Heart right ventricle (tissue), 16 donors: ENCODE results near the gene ADAT1. TPM values are rescaled to one million over a fixed set of nuclear protein-coding genes. Genes with fewer than 3 reads are reported as not detected.

Source experiments
- ATAC-seq, 8 donors: fragments of 200-7000 bp; cut with Tn5 transposase; one replicate each; pipeline ENCODE4 v1.9.1; 2020; ENCODE audit warnings: mild to moderate bottlenecking in 8 of 8, moderate library complexity in 8 of 8, moderate number of reproducible peaks in 1 of 8
- DNase-seq, 2 donors: peaks; one replicate each; pipeline ENCODE4 v3.0.0-alpha.2; 2020
- H3K27ac ChIP-seq, 10 donors: fragments of 200-600 bp; sonication (generic) in 2 of 10; one replicate each; pipeline versions ENCODE4 v1.5.0 to v1.8.0; 2020 to 2022; ENCODE audit warnings: mild to moderate bottlenecking in 3 of 10
- H3K27me3 ChIP-seq, 7 donors: fragments of 200-600 bp; one replicate each; pipeline ENCODE4 v1.8.0; 2021 to 2022; ENCODE audit warnings: mild to moderate bottlenecking in 2 of 7
- H3K36me3 ChIP-seq, 9 donors: fragments of 200-600 bp; sonication (generic) in 1 of 9; one replicate each; pipeline versions ENCODE4 v1.5.0 to v1.8.0; 2020 to 2022; ENCODE audit warnings: mild to moderate bottlenecking in 2 of 9
- H3K4me1 ChIP-seq, 9 donors: fragments of 200-600 bp; sonication (generic) in 1 of 9; one replicate each; pipeline versions ENCODE4 v1.5.0 to v1.8.0; 2020 to 2022; ENCODE audit warnings: mild to moderate bottlenecking in 4 of 9
- H3K4me3 ChIP-seq, 10 donors: fragments of 200-600 bp; sonication (generic) in 2 of 10; one replicate each; pipeline versions ENCODE4 v1.5.0 to v1.8.0; 2020 to 2022; ENCODE audit warnings: mild to moderate bottlenecking in 7 of 10, moderate library complexity in 2 of 10
- H3K9me3 ChIP-seq, 11 donors: fragments of 200-600 bp in 10 of 11; sonication (generic) in 2 of 11; one replicate each; pipeline versions ENCODE4 v1.5.0 to v1.8.0; 2013 to 2022; ENCODE audit warnings: mild to moderate bottlenecking in 2 of 11, control low read depth in 1 of 11, moderate library complexity in 1 of 11
- CTCF ChIP-seq, 9 donors: fragments of 200-600 bp; sonication (generic) in 2 of 9; IDR thresholded peaks; one replicate each; pipeline versions ENCODE4 v1.5.0 to v1.8.0; 2021 to 2022; ENCODE audit warnings: antibody characterized with exemption in 9 of 9, mild to moderate bottlenecking in 5 of 9, moderate library complexity in 1 of 9
- WGBS, 2 donors: extraction: QIAGEN DNeasy Blood & Tissue Kit; methylation state at CpG; one replicate each; pipeline ENCODE4 v1.1.7; 2013; ENCODE audit warnings: inconsistent platforms in 1 of 2; 5-methylcytosine and 5-hydroxymethylcytosine counted together
- intact Hi-C, 10 donors: fragments of 100-400 bp; cut with DNase I; formaldehyde crosslinking; loops; one replicate each; pipeline versions ENCODE4 v1.11.1 to v1.14.2; 2022
- polyA plus RNA-seq, 2 donors: library from polyadenylated mRNA; stranded (reverse); fragments of 200-250 nt; gene quantifications; one replicate each; pipeline ENCODE4 v1.2.3, GENCODE V29; 2013
- total RNA-seq, 10 donors: library from RNA; stranded (reverse); fragmentation: NEBNext Ultra II Directional in 3 of 10; extraction: Animal tissue kit (Norgen Biotek cat#: 25700) in 3 of 10; gene quantifications; one replicate each; pipeline versions ENCODE4 v1.2.1 to v1.2.4, GENCODE V29; 2021 to 2023
- donor health status: Arrhythmogenic right ventricular cardiomyopathy.
- donor health status: ischemic (EF 13 %, LVEDD 7.1; RV severe dilation, severe dysfunction).
- donor health status: healthy with polysubstance abuse.
- donor health status: DM: no; HTN: yes; CAD: no.
- donor health status: DM: no; HTN: no; CAD: no.
- donor health status: ischemic (EF 25% LVEDD 6.9; RV normal size, moderate dysfunction).
- donor health status: ischemic (EF 25% LVEDD 5.7; RV mildly dilated, moderate dysfunction).
- donor health status: healthy.
- donor health status: DM: yes; HTN: yes; CAD: no.
- donor health status: Ischemic cardiomyopathy.
- donor health status: ischemic (EF 35%, LVEDD 5.7; RV mildly dilated, moderate dysfunction).
- donor health status: nonischemic (EF 11% LVEDD 7.7; RV severe dilation, severe dysfunction).
- donor health status: DM: yes; HTN: yes; CAD: no.
- donor health status: PGD.
- donor health status: ischemic (EF 29% LVEDD 5.4; RV normal size, mild dysfunction).
- donor health status: nonischemic (EF 23%, LVEDD 6.1; RV moderate dilation, normal function).

ADAT1 gene
- total and polyA plus RNA-seq, 12 donors = 6.1 to 30.6 (median 20.5) TPM

- DNase-seq (no peak), ATAC-seq (no peak)
- H3K4me1 ChIP-seq = peaks cover 0 to 21% (median 16%) of the 10 kb centered on the region in 9 donors
- intact Hi-C loops = loop anchor here in 2 of 10 donors (10.0 kb wide), 2 partner anchors 114 to 124 kb away; no protein-coding TSS in a partner anchor
- no peak overlapping the region for H3K4me3 ChIP-seq
- H3K27me3 ChIP-seq = no peaks in the 10 kb centered on the region
- no peak for TF ChIP-seq CTCF (IDR thresholded peaks at IDR 0.05)
- peaks cover 0 to 100% (median 47%) of the 10 kb centered on the region in 9 donors for H3K36me3 ChIP-seq
- 93% methylated on average over 6 of the region's 6 CpGs for WGBS, 2 donors
- H3K27ac ChIP-seq = no peak overlapping the region
- no peaks in the 10 kb centered on the region for H3K9me3 ChIP-seq
Observed at GRCh38 chr16:75640598-75640997, 17.5 kb upstream of the ADAT1 start.

DNA sequence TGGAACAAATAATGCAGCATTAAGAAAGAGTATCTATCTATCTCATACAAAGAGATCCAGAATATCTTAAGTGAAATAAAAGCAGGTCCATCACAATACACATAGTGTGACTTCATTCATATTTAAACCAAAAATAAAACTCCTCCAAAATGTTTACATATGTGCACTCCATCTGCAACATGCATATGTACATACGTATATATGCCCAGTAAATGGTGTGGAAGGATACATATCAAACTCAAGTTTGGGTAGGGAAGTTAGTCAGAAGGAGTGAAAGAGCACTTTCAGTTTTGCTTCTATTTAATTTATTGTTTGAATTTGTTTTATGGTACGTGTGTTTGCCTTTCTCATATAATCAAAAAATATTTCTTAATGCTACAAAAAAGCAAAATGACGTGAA lies 12.0 kb upstream of the ADAT1 start:
- Histone ChIP-seq H3K4me1 (no peaks in the 10 kb centered on the region), H3K27ac (no peak overlapping the region), H3K36me3 (peaks cover 8 to 100% (median 84%) of the 10 kb centered on the region in 9 donors), H3K4me3 (no peak overlapping the region), H3K9me3 (no peaks in the 10 kb centered on the region), H3K27me3 (no peaks in the 10 kb centered on the region)
- intact Hi-C loops = no loop called here
- 91 to 92% methylated on average over 3 of the region's 3 CpGs for WGBS, 2 donors
- TF ChIP-seq CTCF (IDR thresholded peaks at IDR 0.05) = no peak
- DNase-seq (no peak), ATAC-seq (no peak)

- no peak overlapping the region for H3K27ac ChIP-seq
- TF ChIP-seq CTCF (IDR thresholded peaks at IDR 0.05) = no peak
- peaks cover 0 to 11% (median 0%) of the 10 kb centered on the region in 9 donors for H3K4me1 ChIP-seq
- no peaks in the 10 kb centered on the region for H3K9me3 ChIP-seq
- no peaks in the 10 kb centered on the region for H3K27me3 ChIP-seq
- 91 to 94% methylated on average over 8 of the region's 8 CpGs for WGBS, 2 donors
- no peak overlapping the region for H3K4me3 ChIP-seq
- DNase-seq (no peak), ATAC-seq (no peak)
- intact Hi-C loops = no loop called here
- H3K36me3 ChIP-seq = peaks cover 8 to 100% (median 95%) of the 10 kb centered on the region in 9 donors
Observed at GRCh38 chr16:75632857-75633256, 9.8 kb upstream of the ADAT1 start.

DNA sequence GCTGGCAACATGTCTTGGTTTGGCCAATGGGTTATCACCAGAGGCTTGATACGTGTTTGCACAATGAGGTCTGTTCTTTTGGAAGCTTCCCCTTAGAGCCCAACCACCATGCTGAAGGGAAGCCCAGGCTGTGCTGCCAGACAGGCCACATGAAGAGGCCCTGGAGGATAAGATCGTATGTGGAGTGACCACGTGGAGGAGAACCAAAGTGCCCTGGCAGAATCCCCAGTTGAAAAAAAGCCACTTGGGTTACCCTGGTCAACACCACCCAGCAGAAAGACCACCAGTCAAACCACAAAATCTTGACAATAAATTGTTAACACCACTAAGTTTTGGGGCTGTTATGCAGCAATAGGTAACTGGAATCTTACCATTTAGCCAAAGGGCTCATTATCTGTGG lies 7.0 kb upstream of the ADAT1 start:
- intact Hi-C loops = no loop called here
- ATAC-seq = no peak

More for the DNA sequence above, 7.0 kb upstream of the ADAT1 start:
- no peak for TF ChIP-seq CTCF (IDR thresholded peaks at IDR 0.05)
- Histone ChIP-seq H3K4me1 (peaks cover 0 to 17% (median 0%) of the 10 kb centered on the region in 9 donors), H3K4me3 (no peak overlapping the region), H3K27ac (no peak overlapping the region), H3K27me3 (no peaks in the 10 kb centered on the region), H3K36me3 (peaks cover 8 to 100% (median 79%) of the 10 kb centered on the region in 9 donors), H3K9me3 (no peaks in the 10 kb centered on the region)
- WGBS, 2 donors = 69 to 71% methylated on average over 3 of the region's 3 CpGs
- no peak for DNase-seq
